ENCODE data around the gene SERAC1.
A peak's percentile ranks its signal among the peaks of the same experiment; 100 is the strongest.

SERAC1 gene

GRCh38 chr6:158061709-158062461 is 106.2 kb downstream of the SERAC1 start:
- Histone ChIP-seq H3K27ac (ENCODE audit: low read depth, low read length) (no peak overlapping the region), H3K36me3 (ENCODE audit: insufficient read depth, low read length) (peaks cover 25% of the 10 kb centered on the region), H3K4me3 (ENCODE audit: low read depth in 1 of 2, low read length in 2 of 2) (no peak overlapping the region), H3K4me1 (ENCODE audit: insufficient read depth, low read length) (peaks cover 28% of the 10 kb centered on the region), H3K9me3 (ENCODE audit: low read length) (no peaks in the 10 kb centered on the region), H3K9ac (ENCODE audit: low read length) (no peak overlapping the region), H3K27me3 (ENCODE audit: control insufficient read depth in 1 of 2, insufficient read depth in 2 of 2, low read length in 2 of 2) (no peaks in the 10 kb centered on the region)

- Histone ChIP-seq H3K9ac (ENCODE audit: low read length) (no peak overlapping the region), H3K27me3 (ENCODE audit: control insufficient read depth in 1 of 2, insufficient read depth in 2 of 2, low read length in 2 of 2) (no peaks in the 10 kb centered on the region), H3K36me3 (ENCODE audit: insufficient read depth, low read length) (peaks cover 25% of the 10 kb centered on the region), H3K9me3 (ENCODE audit: low read length) (no peaks in the 10 kb centered on the region), H3K4me1 (ENCODE audit: insufficient read depth, low read length) (peaks cover 28% of the 10 kb centered on the region), H3K27ac (ENCODE audit: low read depth, low read length) (no peak overlapping the region), H3K4me3 (ENCODE audit: low read depth in 1 of 2, low read length in 2 of 2) (no peak overlapping the region)
Observed at GRCh38 chr6:158061361-158061708, 106.7 kb downstream of the SERAC1 start.

- peaks cover 19% of the 10 kb centered on the region for H3K36me3 ChIP-seq (ENCODE audit: insufficient read depth, low read length)
- peak overlapping the region in 1 of 2 donors; percentile 32 for H3K4me3 ChIP-seq (ENCODE audit: low read depth in 1 of 2, low read length in 2 of 2)
- no peaks in the 10 kb centered on the region for H3K27me3 ChIP-seq (ENCODE audit: control insufficient read depth in 1 of 2, insufficient read depth in 2 of 2, low read length in 2 of 2)
- no peak overlapping the region for H3K9ac ChIP-seq (ENCODE audit: low read length)
- peak overlapping the region; percentile 32 for H3K27ac ChIP-seq (ENCODE audit: low read depth, low read length)
- H3K9me3 ChIP-seq (ENCODE audit: low read length) = no peaks in the 10 kb centered on the region
- peaks cover 28% of the 10 kb centered on the region for H3K4me1 ChIP-seq (ENCODE audit: insufficient read depth, low read length)
Observed at GRCh38 chr6:158060455-158061360, 107.4 kb downstream of the SERAC1 start.
